HG02798 (cell line): ENCODE measurements around the gene IFNA17.
"Not testable (repeated sequence)": the region's sequence is repeated elsewhere in the genome, so short reads cannot be mapped to it uniquely, and the experiment has no call there.

Experiments
- ATAC-seq: cut with Tn5 transposase; IDR thresholded peaks from one replicate; pipeline ENCODE4 v1.9.1; 2021; ENCODE audit warnings: mild to moderate bottlenecking; ENCODE audit not compliant: unreplicated experiment, poor library complexity

Gene IFNA17

GRCh38 chr9:21212160-21212559 is 15.9 kb downstream of the IFNA17 start:
- not testable (repeated sequence) for ATAC-seq

- ATAC-seq: not testable (repeated sequence)
Observed at GRCh38 chr9:21210782-21211181, 17.2 kb downstream of the IFNA17 start.

GRCh38 chr9:21210311-21210710 is 17.7 kb downstream of the IFNA17 start:
- no peak for ATAC-seq

- ATAC-seq: not testable (repeated sequence)
Observed at GRCh38 chr9:21207043-21207442, 21.0 kb downstream of the IFNA17 start, which contains the start of gene IFNA10. Gene IFNA10, minus strand, starts transcription at chr9:21207143. Its CDS starts 46 bp downstream, at chr9:21207097.

GRCh38 chr9:21205204-21205603 is 22.8 kb downstream of the IFNA17 start:
- ATAC-seq: no peak

GRCh38 chr9:21202105-21202504 is 25.9 kb downstream of the IFNA17 start, which contains the start of gene IFNA7:
Gene IFNA7, minus strand, starts transcription at chr9:21202205. Its CDS starts 40 bp downstream, at chr9:21202165.
- not testable (repeated sequence) for ATAC-seq

GRCh38 chr9:21194867-21195776 is 32.9 kb downstream of the IFNA17 start:
- peak; percentile 92 for ATAC-seq

GRCh38 chr9:21187487-21187886 is 40.5 kb downstream of the IFNA17 start, which contains the start of gene IFNA4:
Gene IFNA4, minus strand, starts transcription at chr9:21187587. Its CDS starts 56 bp downstream, at chr9:21187531.
- not testable (repeated sequence) for ATAC-seq

GRCh38 chr9:21182810-21183736 is 44.9 kb downstream of the IFNA17 start:
- peak; percentile 92 for ATAC-seq
